ENCODE data around the gene ZNF639. TPM values are rescaled to one million over a fixed set of nuclear protein-coding genes. Genes with fewer than 3 reads are reported as not detected.

The ZNF639 gene
- polyA plus RNA-seq, 1 donor (not counting 4 experiments of a cell fraction or from before 2014, with no cell fraction given) = 15.8 TPM

- dilution Hi-C loops (cut with MboI; ENCODE audit: extremely low pct_ligation_motif_present, low sequenced_read_pairs) = no loop called here
- H3K9me1 ChIP-seq (ENCODE audit: control insufficient read depth, extremely low read depth, insufficient read depth, low read length) = no peaks in the 10 kb centered on the region
- no peaks in the 10 kb centered on the region for H3K36me3 ChIP-seq (ENCODE audit: control insufficient read depth in 2 of 2, extremely low read depth in 1 of 2, insufficient read depth in 2 of 2, low read length in 2 of 2)
- no peaks in the 10 kb centered on the region for H3K79me2 ChIP-seq (ENCODE audit: control insufficient read depth, insufficient read depth, low read length)
- H4K20me1 ChIP-seq (ENCODE audit: control insufficient read depth, extremely low read depth, insufficient read depth, low read length) = no peaks in the 10 kb centered on the region
- TF ChIP-seq CTCF (optimal IDR thresholded peaks at IDR 0.05 in 1 of 3, IDR thresholded peaks at IDR 0.05 in 1 of 3, conservative IDR thresholded peaks at IDR 0.05 in 1 of 3; ENCODE audit: extremely low read depth in 1 of 3, insufficient read depth in 2 of 3, low read length in 3 of 3) (no peak), EZH2 (IDR thresholded peaks at IDR 0.05; ENCODE audit: low read length) (no peak)
- H3K9ac ChIP-seq (ENCODE audit: control insufficient read depth, extremely low read depth, insufficient read depth, low read length) = no peak overlapping the region
- no peak for DNase-seq (ENCODE audit: low read depth, low spot score)
- FAIRE-seq = no peak
- H3K27ac ChIP-seq (ENCODE audit: control insufficient read depth, insufficient read depth, low read length) = no peak overlapping the region
- no peak overlapping the region for H3K4me2 ChIP-seq (ENCODE audit: control insufficient read depth, extremely low read depth, insufficient read depth, low read depth, low read length)
- no peaks in the 10 kb centered on the region for H3K27me3 ChIP-seq (ENCODE audit: control insufficient read depth, extremely low read depth, insufficient read depth, low read length)
- no peaks in the 10 kb centered on the region for H3K9me3 ChIP-seq (ENCODE audit: control insufficient read depth, low read depth, low read length)
- H2AFZ ChIP-seq (ENCODE audit: control insufficient read depth, low read length) = no peak overlapping the region
- H3K4me1 ChIP-seq (ENCODE audit: control insufficient read depth, extremely low read depth, insufficient read depth, low read length) = no peaks in the 10 kb centered on the region
- H3K4me3 ChIP-seq (ENCODE audit: control insufficient read depth in 2 of 3, extremely low read depth in 1 of 3, insufficient read depth in 2 of 3, low read depth in 1 of 3, low read length in 3 of 3) = no peak overlapping the region
These were observed 44.7 kb upstream of the ZNF639 start for GRCh38 chr3:179278151-179278550.

- H3K4me3 ChIP-seq (ENCODE audit: control insufficient read depth in 2 of 3, extremely low read depth in 1 of 3, insufficient read depth in 2 of 3, low read depth in 1 of 3, low read length in 3 of 3) = no peak overlapping the region
- no peaks in the 10 kb centered on the region for H3K36me3 ChIP-seq (ENCODE audit: control insufficient read depth in 2 of 2, extremely low read depth in 1 of 2, insufficient read depth in 2 of 2, low read length in 2 of 2)
- FAIRE-seq = no peak
- no peaks in the 10 kb centered on the region for H4K20me1 ChIP-seq (ENCODE audit: control insufficient read depth, extremely low read depth, insufficient read depth, low read length)
- no peak for TF ChIP-seq CTCF (optimal IDR thresholded peaks at IDR 0.05 in 1 of 3, IDR thresholded peaks at IDR 0.05 in 1 of 3, conservative IDR thresholded peaks at IDR 0.05 in 1 of 3; ENCODE audit: extremely low read depth in 1 of 3, insufficient read depth in 2 of 3, low read length in 3 of 3)
- TF ChIP-seq EZH2 (IDR thresholded peaks at IDR 0.05; ENCODE audit: low read length) = no peak
- no peak overlapping the region for H2AFZ ChIP-seq (ENCODE audit: control insufficient read depth, low read length)
- no peak overlapping the region for H3K9ac ChIP-seq (ENCODE audit: control insufficient read depth, extremely low read depth, insufficient read depth, low read length)
- H3K9me3 ChIP-seq (ENCODE audit: control insufficient read depth, low read depth, low read length) = no peaks in the 10 kb centered on the region
- no peaks in the 10 kb centered on the region for H3K4me1 ChIP-seq (ENCODE audit: control insufficient read depth, extremely low read depth, insufficient read depth, low read length)
- no peaks in the 10 kb centered on the region for H3K27me3 ChIP-seq (ENCODE audit: control insufficient read depth, extremely low read depth, insufficient read depth, low read length)
- no peak overlapping the region for H3K4me2 ChIP-seq (ENCODE audit: control insufficient read depth, extremely low read depth, insufficient read depth, low read depth, low read length)
- no peak overlapping the region for H3K27ac ChIP-seq (ENCODE audit: control insufficient read depth, insufficient read depth, low read length)
- dilution Hi-C loops (cut with MboI; ENCODE audit: extremely low pct_ligation_motif_present, low sequenced_read_pairs) = no loop called here
- no peak for DNase-seq (ENCODE audit: low read depth, low spot score)
- H3K79me2 ChIP-seq (ENCODE audit: control insufficient read depth, insufficient read depth, low read length) = no peaks in the 10 kb centered on the region
- no peaks in the 10 kb centered on the region for H3K9me1 ChIP-seq (ENCODE audit: control insufficient read depth, extremely low read depth, insufficient read depth, low read length)
These were observed 43.7 kb upstream of the ZNF639 start for GRCh38 chr3:179278932-179279693.
